Measurements from ENCODE around the gene GLIS1. TPM values are rescaled to one million over a fixed set of nuclear protein-coding genes. Genes with fewer than 3 reads are reported as not detected.

Gene GLIS1
- total and polyA plus RNA-seq, 2 experiments from 2014 or later: 0.77 to 0.95 TPM

GRCh38 chr1:53636621-53637171 is 102.3 kb downstream of the GLIS1 start:
- DNase-seq (ENCODE audit: low read depth in 1 of 2, low spot score in 1 of 2): no peak
- TF ChIP-seq CTCF (IDR thresholded peaks at IDR 0.05; ENCODE audit: low read depth, low read length): no peak
- H3K36me3 ChIP-seq: no peaks in the 10 kb centered on the region

DNA sequence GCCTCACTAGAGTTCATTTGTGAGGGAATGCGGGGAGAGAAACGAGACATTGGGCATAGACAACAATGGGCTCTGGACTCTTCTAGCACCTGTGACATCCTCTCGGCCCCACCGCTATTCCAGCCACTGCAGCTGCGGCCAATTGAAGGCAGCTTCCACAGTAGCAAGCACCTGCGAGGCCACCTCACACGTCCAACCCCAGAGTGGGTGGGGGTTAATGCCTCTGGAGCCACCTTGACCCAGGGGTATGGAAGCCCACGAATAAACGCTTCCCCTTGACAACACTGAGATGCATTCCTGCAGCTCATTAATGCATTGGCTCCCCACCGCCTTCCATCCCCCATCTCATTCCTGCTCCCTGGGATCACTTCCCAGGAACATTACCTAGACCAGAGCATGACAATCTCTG is 104.4 kb downstream of the GLIS1 start:
- Histone ChIP-seq H3K36me3 (no peaks in the 10 kb centered on the region), H3K4me3 (no peak overlapping the region), H3K4me1 (ENCODE audit: low read depth) (no peaks in the 10 kb centered on the region), H3K9me3 (ENCODE audit: low read depth) (no peaks in the 10 kb centered on the region), H3K27ac (no peak overlapping the region), H3K27me3 (no peaks in the 10 kb centered on the region)
- no peak for DNase-seq (ENCODE audit: low read depth in 1 of 2, low spot score in 1 of 2)
- TF ChIP-seq CTCF (IDR thresholded peaks at IDR 0.05; ENCODE audit: low read depth, low read length): no peak

More at GRCh38 chr1:53636621-53637171, 102.3 kb downstream of the GLIS1 start:
- Histone ChIP-seq H3K4me3 (no peak overlapping the region), H3K27ac (no peak overlapping the region), H3K4me1 (ENCODE audit: low read depth) (no peaks in the 10 kb centered on the region), H3K27me3 (no peaks in the 10 kb centered on the region), H3K9me3 (ENCODE audit: low read depth) (no peaks in the 10 kb centered on the region)

GRCh38 chr1:53633073-53633704 is 105.8 kb downstream of the GLIS1 start:
- no peak for DNase-seq (ENCODE audit: low read depth in 1 of 2, low spot score in 1 of 2)
- Histone ChIP-seq H3K9me3 (ENCODE audit: low read depth) (no peaks in the 10 kb centered on the region), H3K27me3 (no peaks in the 10 kb centered on the region), H3K27ac (no peak overlapping the region), H3K4me1 (ENCODE audit: low read depth) (no peaks in the 10 kb centered on the region), H3K36me3 (no peaks in the 10 kb centered on the region), H3K4me3 (no peak overlapping the region)
- no peak for TF ChIP-seq CTCF (IDR thresholded peaks at IDR 0.05; ENCODE audit: low read depth, low read length)

DNA sequence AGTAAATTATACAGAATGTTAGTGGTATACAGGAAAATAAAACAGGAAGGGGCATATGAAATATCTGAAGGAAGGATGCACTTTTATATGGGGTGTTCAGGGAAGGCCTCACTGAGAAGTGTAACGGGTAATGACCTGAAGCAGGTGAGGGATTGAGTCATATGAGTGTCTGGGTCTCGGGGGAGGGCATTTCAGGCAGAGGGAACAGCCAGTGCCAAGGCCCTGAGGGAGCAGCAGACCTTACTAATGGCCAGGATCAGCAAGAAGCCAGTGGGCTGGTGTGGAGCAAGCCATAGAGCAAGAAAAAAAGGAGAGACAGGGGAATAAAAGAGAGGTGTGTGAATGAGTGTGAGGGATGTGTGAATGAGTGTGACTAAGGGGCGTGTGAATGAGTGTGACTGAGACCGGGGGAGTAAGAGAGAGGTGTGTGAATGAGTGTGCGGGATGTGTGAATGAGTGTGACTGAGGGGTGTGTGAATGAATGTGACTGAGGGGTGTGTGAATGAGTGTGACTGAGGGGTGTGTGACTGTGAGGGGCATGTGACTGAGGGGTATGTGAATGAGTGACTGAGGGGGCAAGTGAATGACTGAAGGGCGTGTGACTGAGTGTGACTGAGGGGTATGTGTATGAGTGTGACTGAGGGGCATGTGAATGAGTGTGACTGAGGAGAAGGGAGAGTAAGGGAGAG is 107.2 kb downstream of the GLIS1 start:
- no peaks in the 10 kb centered on the region for H3K4me1 ChIP-seq (ENCODE audit: low read depth)

GRCh38 chr1:53629101-53629691 is 109.8 kb downstream of the GLIS1 start:
- Histone ChIP-seq H3K27ac (no peak overlapping the region), H3K27me3 (no peaks in the 10 kb centered on the region), H3K9me3 (ENCODE audit: low read depth) (no peaks in the 10 kb centered on the region), H3K36me3 (no peaks in the 10 kb centered on the region), H3K4me3 (no peak overlapping the region), H3K4me1 (ENCODE audit: low read depth) (no peaks in the 10 kb centered on the region)
- TF ChIP-seq CTCF (IDR thresholded peaks at IDR 0.05; ENCODE audit: low read depth, low read length): no peak
- no peak for DNase-seq (ENCODE audit: low read depth in 1 of 2, low spot score in 1 of 2)

More for the DNA sequence above, 107.2 kb downstream of the GLIS1 start:
- H3K27me3 ChIP-seq: no peaks in the 10 kb centered on the region
- DNase-seq (ENCODE audit: low read depth in 1 of 2, low spot score in 1 of 2): no peak
- H3K9me3 ChIP-seq (ENCODE audit: low read depth): no peaks in the 10 kb centered on the region
- H3K36me3 ChIP-seq: no peaks in the 10 kb centered on the region
- no peak for TF ChIP-seq CTCF (IDR thresholded peaks at IDR 0.05; ENCODE audit: low read depth, low read length)
- no peak overlapping the region for H3K27ac ChIP-seq
- H3K4me3 ChIP-seq: no peak overlapping the region

Measured in cardiac muscle cell (in vitro differentiated cells and primary cell).